LNCaP clone FGC (cell line): ENCODE results near the gene TBX1.

Experiments used
- DNase-seq: peaks from one replicate; pipeline ENCODE4 v3.0.0-alpha.2; 2011; ENCODE audit warnings: low read depth
- H3K4me3 ChIP-seq: 2 replicates; pipeline ENCODE4 v1.5.1; 2011; ENCODE audit warnings: mild to moderate bottlenecking, low read depth, low read length, control low read depth
- CTCF ChIP-seq: IDR thresholded peaks from 2 replicates; pipeline ENCODE4 v1.5.1; 2012; ENCODE audit warnings: mild to moderate bottlenecking; ENCODE audit not compliant: control insufficient read depth, insufficient read depth; ENCODE audit errors: extremely low read depth

The TBX1 gene

GRCh38 chr22:19748991-19749664 is 11.4 kb upstream of the TBX1 start:
- no peak for DNase-seq

GRCh38 chr22:19749876-19750275 is 10.7 kb upstream of the TBX1 start:
- no peak for DNase-seq
- H3K4me3 ChIP-seq = no peak overlapping the region
- no peak for TF ChIP-seq CTCF

More at GRCh38 chr22:19748991-19749664, 11.4 kb upstream of the TBX1 start:
- no peak for TF ChIP-seq CTCF
- H3K4me3 ChIP-seq = no peak overlapping the region

- no peak overlapping the region for H3K4me3 ChIP-seq
- DNase-seq = no peak
- no peak for TF ChIP-seq CTCF
Observed at GRCh38 chr22:19750507-19751490, 9.8 kb upstream of the TBX1 start.

- DNase-seq = no peak
- TF ChIP-seq CTCF = no peak
- no peak overlapping the region for H3K4me3 ChIP-seq
Observed at GRCh38 chr22:19751497-19752245, 8.9 kb upstream of the TBX1 start.

GRCh38 chr22:19753090-19753842 is 7.3 kb upstream of the TBX1 start:
- DNase-seq = no peak

More at GRCh38 chr22:19753090-19753842, 7.3 kb upstream of the TBX1 start:
- H3K4me3 ChIP-seq = no peak overlapping the region
- TF ChIP-seq CTCF = no peak
